ENCODE results near the gene GATD1.
A peak's percentile ranks its signal among the peaks of the same experiment; 100 is the strongest.

- TF ChIP-seq CTCF (IDR thresholded peaks at IDR 0.05), result peak; percentile 62 to 95 (median 83)
- TF ChIP-seq POLR2A (IDR thresholded peaks at IDR 0.05), result no peak
Observed at GRCh38 chr11:798093-798713, 20.9 kb upstream of the GATD1 start, which contains the start of gene SLC25A22.

All from body of pancreas (tissue), 4 donors.